H1 (cell line): ENCODE data around the gene PACSIN1.

Experiments used
- CTCF ChIP-seq, 3 experiments: IDR thresholded peaks; 1 replicate in 2 of 3; 2 replicates in 1 of 3; pipeline versions ENCODE4 v1.5.1 to v1.6.1; 2011; ENCODE audit warnings: low read length in 3 of 3, mild to moderate bottlenecking in 3 of 3, inconsistent platforms in 2 of 3, low read depth in 1 of 3, moderate library complexity in 1 of 3; ENCODE audit not compliant: insufficient read depth in 1 of 3; ENCODE audit errors: control extremely low read depth in 1 of 3
- EZH2 ChIP-seq: fragments of 200-600 bp; sonication (generic); IDR thresholded peaks from 2 replicates; pipeline ENCODE4 v1.7.1; 2012; ENCODE audit warnings: low read depth, mild to moderate bottlenecking, moderate library complexity, low read length, inconsistent platforms; ENCODE audit not compliant: severe bottlenecking
- KDM5A ChIP-seq: fragments of 200-600 bp; IDR thresholded peaks from 2 replicates; pipeline ENCODE4 v1.7.1; 2012; ENCODE audit warnings: mild to moderate bottlenecking, low read length, inconsistent platforms, mixed read lengths
- TF ChIP-seq, protein P1 (sequence below): IDR thresholded peaks from 2 replicates; pipeline ENCODE4 v1.6.1; 2011; ENCODE audit warnings: low read length, improper control_type of control experiment

- TF ChIP-seq, protein P1, sequence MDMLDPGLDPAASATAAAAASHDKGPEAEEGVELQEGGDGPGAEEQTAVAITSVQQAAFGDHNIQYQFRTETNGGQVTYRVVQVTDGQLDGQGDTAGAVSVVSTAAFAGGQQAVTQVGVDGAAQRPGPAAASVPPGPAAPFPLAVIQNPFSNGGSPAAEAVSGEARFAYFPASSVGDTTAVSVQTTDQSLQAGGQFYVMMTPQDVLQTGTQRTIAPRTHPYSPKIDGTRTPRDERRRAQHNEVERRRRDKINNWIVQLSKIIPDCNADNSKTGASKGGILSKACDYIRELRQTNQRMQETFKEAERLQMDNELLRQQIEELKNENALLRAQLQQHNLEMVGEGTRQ = no peak
- TF ChIP-seq EZH2 (no peak), CTCF (IDR thresholded peaks at IDR 0.05; ENCODE audit: control extremely low read depth in 1 of 3, insufficient read depth in 1 of 3, low read depth in 1 of 3, low read length in 3 of 3) (no peak), KDM5A (no peak)
These were observed 3.3 kb upstream of the PACSIN1 start for GRCh38 chr6:34462551-34462971.
